Measurements from ENCODE around the gene NLRC5. TPM values are rescaled to one million over a fixed set of nuclear protein-coding genes. Genes with fewer than 3 reads are reported as not detected.

Gene NLRC5
- polyA plus RNA-seq, 1 donor from 2014 or later, result 134 TPM

- Mint-ChIP-seq H3K27me3 (no peaks in the 10 kb centered on the region), H3K4me1 (peaks cover 7 to 17% (median 14%) of the 10 kb centered on the region in 3 donors), H3K4me3 (peak overlapping the region in 2 of 4 donors; percentile 6 to 72), H3K36me3 (peaks cover 2% of the 10 kb centered on the region), H3K27ac (peak overlapping the region in 1 of 3 donors; percentile 65), H3K9me3 (no peaks in the 10 kb centered on the region)
Observed at GRCh38 chr16:57128771-57129389, 139.5 kb downstream of the NLRC5 start.

- peak overlapping the region in 1 of 3 donors; percentile 81 for H3K27ac Mint-ChIP-seq
- H3K9me3 Mint-ChIP-seq, result no peaks in the 10 kb centered on the region
- peaks cover 22 to 27% (median 26%) of the 10 kb centered on the region in 3 donors for H3K4me1 Mint-ChIP-seq
- H3K27me3 Mint-ChIP-seq, result peaks cover 2% of the 10 kb centered on the region
- no peak overlapping the region for H3K4me3 Mint-ChIP-seq
- peaks cover 4% of the 10 kb centered on the region for H3K36me3 Mint-ChIP-seq
Observed at GRCh38 chr16:57130950-57131321, 141.6 kb downstream of the NLRC5 start.

- Mint-ChIP-seq H3K4me1 (peaks cover 22 to 31% (median 26%) of the 10 kb centered on the region in 3 donors), H3K4me3 (peak overlapping the region in 1 of 4 donors; percentile 1)
Observed at GRCh38 chr16:57131351-57131970, 142.1 kb downstream of the NLRC5 start.

GRCh38 chr16:57132470-57132869 is 143.1 kb downstream of the NLRC5 start:
- H3K27me3 Mint-ChIP-seq, result peaks cover 2% of the 10 kb centered on the region
- H3K4me1 Mint-ChIP-seq, result peaks cover 20 to 31% (median 21%) of the 10 kb centered on the region in 3 donors
- H3K36me3 Mint-ChIP-seq, result peaks cover 4% of the 10 kb centered on the region
- no peaks in the 10 kb centered on the region for H3K9me3 Mint-ChIP-seq
- H3K4me3 Mint-ChIP-seq, result peak overlapping the region in 1 of 4 donors; percentile 39
- peak overlapping the region in 1 of 3 donors; percentile 81 for H3K27ac Mint-ChIP-seq

More at GRCh38 chr16:57131351-57131970, 142.1 kb downstream of the NLRC5 start:
- Mint-ChIP-seq H3K9me3 (no peaks in the 10 kb centered on the region), H3K27me3 (peaks cover 2% of the 10 kb centered on the region), H3K27ac (peak overlapping the region in 1 of 3 donors; percentile 81), H3K36me3 (peaks cover 4% of the 10 kb centered on the region)

GRCh38 chr16:57133031-57133430 is 143.7 kb downstream of the NLRC5 start:
- no peaks in the 10 kb centered on the region for H3K9me3 Mint-ChIP-seq
- H3K27ac Mint-ChIP-seq, result no peak overlapping the region
- no peak overlapping the region for H3K4me3 Mint-ChIP-seq
- peaks cover 4% of the 10 kb centered on the region for H3K36me3 Mint-ChIP-seq
- H3K27me3 Mint-ChIP-seq, result peaks cover 2% of the 10 kb centered on the region
- H3K4me1 Mint-ChIP-seq, result peaks cover 15 to 31% (median 16%) of the 10 kb centered on the region in 3 donors

Other genes starting within 250 kb of the NLRC5 start
- gene SLC12A3, start 124.3 kb upstream of the NLRC5 start, polyA plus RNA-seq, result 1.6 TPM
- 298 TPM for gene HERPUD1, start 57.4 kb upstream of the NLRC5 start, polyA plus RNA-seq
- 0.79 TPM for gene CETP, start 27.6 kb upstream of the NLRC5 start, polyA plus RNA-seq
- 2.0 TPM for gene CPNE2, start 103.0 kb downstream of the NLRC5 start, polyA plus RNA-seq
- 91.6 TPM for gene PSME3IP1, start 196.5 kb downstream of the NLRC5 start, polyA plus RNA-seq
- 38.2 TPM for gene RSPRY1, start 196.8 kb downstream of the NLRC5 start, polyA plus RNA-seq

Measured in IgD-negative memory B cell (primary cell).